ENCODE results near the gene RHBDD1.
A peak's percentile ranks its signal among the peaks of the same experiment; 100 is the strongest.

Gene RHBDD1

GRCh38 chr2:226906163-226906693 is 70.4 kb downstream of the RHBDD1 start:
- no peak overlapping the region for H3K4me3 Mint-ChIP-seq
- DNase-seq (no peak), ATAC-seq (replicated peaks) (peak; percentile 64)
- peaks cover 3% of the 10 kb centered on the region for H3K36me3 Mint-ChIP-seq (ENCODE audit: insufficient read depth)
- H3K27me3 Mint-ChIP-seq: no peaks in the 10 kb centered on the region
- peaks cover 13 to 19% of the 10 kb centered on the region in 2 donors for H3K4me1 Mint-ChIP-seq (ENCODE audit: low read depth in 2 of 2)
- no peaks in the 10 kb centered on the region for H3K9me3 Mint-ChIP-seq
- peak overlapping the region in 1 of 2 donors; percentile 14 for H3K27ac Mint-ChIP-seq

- DNase-seq (no peak), ATAC-seq (replicated peaks) (no peak)
- Mint-ChIP-seq H3K9me3 (no peaks in the 10 kb centered on the region), H3K27ac (no peak overlapping the region), H3K27me3 (no peaks in the 10 kb centered on the region), H3K4me3 (no peak overlapping the region), H3K4me1 (ENCODE audit: low read depth in 2 of 2) (peaks cover 9 to 14% of the 10 kb centered on the region in 2 donors), H3K36me3 (ENCODE audit: insufficient read depth) (peaks cover 3% of the 10 kb centered on the region)
These were observed 73.3 kb downstream of the RHBDD1 start for GRCh38 chr2:226909126-226909525.

GRCh38 chr2:226909836-226910235 is 74.0 kb downstream of the RHBDD1 start:
- H3K27ac Mint-ChIP-seq: no peak overlapping the region
- ATAC-seq (replicated peaks): no peak
- H3K4me1 Mint-ChIP-seq (ENCODE audit: low read depth in 2 of 2): peaks cover 9 to 14% of the 10 kb centered on the region in 2 donors
- no peaks in the 10 kb centered on the region for H3K27me3 Mint-ChIP-seq
- peaks cover 3% of the 10 kb centered on the region for H3K36me3 Mint-ChIP-seq (ENCODE audit: insufficient read depth)
- H3K4me3 Mint-ChIP-seq: no peak overlapping the region
- H3K9me3 Mint-ChIP-seq: no peaks in the 10 kb centered on the region
- no peak for DNase-seq

- Mint-ChIP-seq H3K4me3 (no peak overlapping the region), H3K36me3 (ENCODE audit: insufficient read depth) (peaks cover 3% of the 10 kb centered on the region), H3K27ac (no peak overlapping the region), H3K4me1 (ENCODE audit: low read depth in 2 of 2) (peaks cover 6 to 14% of the 10 kb centered on the region in 2 donors), H3K9me3 (no peaks in the 10 kb centered on the region), H3K27me3 (no peaks in the 10 kb centered on the region)
- DNase-seq: no peak
- no peak for ATAC-seq (replicated peaks)
These were observed 74.5 kb downstream of the RHBDD1 start for GRCh38 chr2:226910384-226910783.

GRCh38 chr2:226911932-226912331 is 76.1 kb downstream of the RHBDD1 start:
- Mint-ChIP-seq H3K27me3 (no peaks in the 10 kb centered on the region), H3K36me3 (ENCODE audit: insufficient read depth) (peaks cover 3% of the 10 kb centered on the region), H3K27ac (no peak overlapping the region), H3K9me3 (no peaks in the 10 kb centered on the region), H3K4me1 (ENCODE audit: low read depth in 2 of 2) (peaks cover 0 to 4% of the 10 kb centered on the region in 2 donors), H3K4me3 (no peak overlapping the region)
- DNase-seq (no peak), ATAC-seq (replicated peaks) (no peak)

GRCh38 chr2:226913641-226914040 is 77.8 kb downstream of the RHBDD1 start:
- no peaks in the 10 kb centered on the region for H3K36me3 Mint-ChIP-seq (ENCODE audit: insufficient read depth)

GRCh38 chr2:226915846-226916360 is 80.0 kb downstream of the RHBDD1 start:
- no peak for ATAC-seq (replicated peaks)

More at GRCh38 chr2:226913641-226914040, 77.8 kb downstream of the RHBDD1 start:
- Mint-ChIP-seq H3K4me3 (no peak overlapping the region), H3K27me3 (no peaks in the 10 kb centered on the region), H3K9me3 (no peaks in the 10 kb centered on the region), H3K4me1 (ENCODE audit: low read depth in 2 of 2) (peaks cover 0 to 4% of the 10 kb centered on the region in 2 donors), H3K27ac (peak overlapping the region; percentile 56 to 63)
- ATAC-seq (replicated peaks) (no peak), DNase-seq (no peak)

GRCh38 chr2:226916669-226917068 is 80.8 kb downstream of the RHBDD1 start:
- Mint-ChIP-seq H3K4me1 (ENCODE audit: low read depth in 2 of 2) (peaks cover 2 to 12% of the 10 kb centered on the region in 2 donors), H3K9me3 (no peaks in the 10 kb centered on the region), H3K36me3 (ENCODE audit: insufficient read depth) (no peaks in the 10 kb centered on the region), H3K4me3 (no peak overlapping the region), H3K27ac (no peak overlapping the region), H3K27me3 (no peaks in the 10 kb centered on the region)
- DNase-seq (no peak), ATAC-seq (replicated peaks) (no peak)

More at GRCh38 chr2:226915846-226916360, 80.0 kb downstream of the RHBDD1 start:
- Mint-ChIP-seq H3K4me3 (no peak overlapping the region), H3K4me1 (ENCODE audit: low read depth in 2 of 2) (peaks cover 2 to 7% of the 10 kb centered on the region in 2 donors), H3K27me3 (no peaks in the 10 kb centered on the region), H3K27ac (no peak overlapping the region), H3K9me3 (no peaks in the 10 kb centered on the region), H3K36me3 (ENCODE audit: insufficient read depth) (no peaks in the 10 kb centered on the region)
- DNase-seq: no peak

- Mint-ChIP-seq H3K27me3 (no peaks in the 10 kb centered on the region), H3K9me3 (peaks cover 0 to 19% of the 10 kb centered on the region in 2 donors), H3K4me3 (no peak overlapping the region), H3K27ac (no peak overlapping the region), H3K4me1 (ENCODE audit: low read depth in 2 of 2) (peaks cover 0 to 4% of the 10 kb centered on the region in 2 donors), H3K36me3 (ENCODE audit: insufficient read depth) (no peaks in the 10 kb centered on the region)
- no peak for DNase-seq
- no peak for ATAC-seq (replicated peaks)
These were observed 96.6 kb downstream of the RHBDD1 start for GRCh38 chr2:226932443-226932842.

- Mint-ChIP-seq H3K4me3 (no peak overlapping the region), H3K27me3 (no peaks in the 10 kb centered on the region), H3K9me3 (peaks cover 0 to 2% of the 10 kb centered on the region in 2 donors), H3K36me3 (ENCODE audit: insufficient read depth) (no peaks in the 10 kb centered on the region), H3K27ac (no peak overlapping the region), H3K4me1 (ENCODE audit: low read depth in 2 of 2) (peaks cover 2 to 6% of the 10 kb centered on the region in 2 donors)
- DNase-seq (no peak), ATAC-seq (replicated peaks) (no peak)
These were observed 98.8 kb downstream of the RHBDD1 start for GRCh38 chr2:226934546-226935201.

GRCh38 chr2:226943862-226944620 is 108.2 kb downstream of the RHBDD1 start:
- Mint-ChIP-seq H3K9me3 (peaks cover 0 to 5% of the 10 kb centered on the region in 2 donors), H3K36me3 (ENCODE audit: insufficient read depth) (no peaks in the 10 kb centered on the region), H3K4me1 (ENCODE audit: low read depth in 2 of 2) (no peaks in the 10 kb centered on the region), H3K4me3 (no peak overlapping the region), H3K27me3 (no peaks in the 10 kb centered on the region), H3K27ac (no peak overlapping the region)
- DNase-seq: no peak
- no peak for ATAC-seq (replicated peaks)

GRCh38 chr2:226953206-226953605 is 117.4 kb downstream of the RHBDD1 start:
- Mint-ChIP-seq H3K4me3 (no peak overlapping the region), H3K36me3 (ENCODE audit: insufficient read depth) (no peaks in the 10 kb centered on the region), H3K9me3 (peaks cover 5 to 13% of the 10 kb centered on the region in 2 donors), H3K27ac (no peak overlapping the region), H3K4me1 (ENCODE audit: low read depth in 2 of 2) (peaks cover 6 to 20% of the 10 kb centered on the region in 2 donors), H3K27me3 (no peaks in the 10 kb centered on the region)
- DNase-seq (no peak), ATAC-seq (replicated peaks) (no peak)

GRCh38 chr2:226953826-226954225 is 118.0 kb downstream of the RHBDD1 start:
- no peak for ATAC-seq (replicated peaks)

More at GRCh38 chr2:226953826-226954225, 118.0 kb downstream of the RHBDD1 start:
- no peaks in the 10 kb centered on the region for H3K27me3 Mint-ChIP-seq
- no peak overlapping the region for H3K27ac Mint-ChIP-seq
- H3K4me1 Mint-ChIP-seq (ENCODE audit: low read depth in 2 of 2): peaks cover 6 to 20% of the 10 kb centered on the region in 2 donors
- DNase-seq: no peak
- H3K4me3 Mint-ChIP-seq: no peak overlapping the region
- peaks cover 6 to 18% of the 10 kb centered on the region in 2 donors for H3K9me3 Mint-ChIP-seq
- no peaks in the 10 kb centered on the region for H3K36me3 Mint-ChIP-seq (ENCODE audit: insufficient read depth)

Data from effector memory CD8-positive, alpha-beta T cell (primary cell).